ENCODE data around the gene MOB3B. TPM values are rescaled to one million over a fixed set of nuclear protein-coding genes. Genes with fewer than 3 reads are reported as not detected.

Gene MOB3B
- total RNA-seq, 1 experiment from 2014 or later: 0.03 TPM

DNA sequence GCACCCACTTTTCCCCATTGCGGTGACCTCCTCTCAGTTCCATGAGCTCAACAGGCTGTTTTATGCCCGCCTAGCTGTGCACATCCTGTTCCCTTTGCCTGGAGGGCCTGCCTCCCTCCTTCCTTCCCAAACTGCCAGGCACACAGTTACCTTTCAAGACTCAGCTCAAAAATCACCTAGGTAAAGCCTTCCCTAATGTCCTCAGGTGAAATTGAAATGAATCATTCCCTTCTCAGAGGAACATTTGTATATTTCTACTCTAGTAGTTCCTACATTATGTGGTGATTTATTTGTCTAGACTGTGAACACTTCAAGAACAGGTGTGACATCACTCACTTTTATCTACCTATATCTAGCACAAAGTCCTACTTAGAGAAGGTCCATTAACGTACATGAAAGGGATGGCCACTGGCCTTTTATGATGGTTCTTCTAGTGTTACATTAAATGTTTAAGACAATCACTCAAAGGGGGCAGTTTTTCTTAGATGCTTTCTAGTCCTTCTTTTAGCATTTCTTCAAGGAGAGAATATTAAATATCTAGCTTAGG lies 129.2 kb downstream of the MOB3B start:
- Histone ChIP-seq H3K27ac (ENCODE audit: low read length) (no peak overlapping the region), H3K4me1 (ENCODE audit: control insufficient read depth, insufficient read depth, low read length) (no peaks in the 10 kb centered on the region), H3K4me3 (ENCODE audit: low read depth in 2 of 2, low read length in 2 of 2) (no peak overlapping the region), H3K27me3 (ENCODE audit: control insufficient read depth, insufficient read depth, low read length) (no peaks in the 10 kb centered on the region), H3K36me3 (ENCODE audit: control insufficient read depth, insufficient read depth, low read length) (no peaks in the 10 kb centered on the region), H3K9me3 (ENCODE audit: control insufficient read depth, insufficient read depth, low read depth, low read length) (no peaks in the 10 kb centered on the region)
- ChIA-PET CTCF (no interaction called here), POLR2A (no interaction called here)
- TF ChIP-seq SIN3A (IDR thresholded peaks at IDR 0.05; ENCODE audit: borderline replicate concordance, insufficient read depth, low read depth, low read length): no peak
- in situ Hi-C loops (cut with HindIII; ENCODE audit: low pct_unique_long_range_greater_than_20kb, low sequenced_read_pairs): no loop called here
- ATAC-seq: no peak
- no TSS peak for BruUV-seq (replicated peaks)
- DNase-seq (ENCODE audit: low read depth, low spot score): no peak
- intact Hi-C loops (cut with micrococcal nuclease; ENCODE audit: unreplicated experiment): no loop called here

DNA sequence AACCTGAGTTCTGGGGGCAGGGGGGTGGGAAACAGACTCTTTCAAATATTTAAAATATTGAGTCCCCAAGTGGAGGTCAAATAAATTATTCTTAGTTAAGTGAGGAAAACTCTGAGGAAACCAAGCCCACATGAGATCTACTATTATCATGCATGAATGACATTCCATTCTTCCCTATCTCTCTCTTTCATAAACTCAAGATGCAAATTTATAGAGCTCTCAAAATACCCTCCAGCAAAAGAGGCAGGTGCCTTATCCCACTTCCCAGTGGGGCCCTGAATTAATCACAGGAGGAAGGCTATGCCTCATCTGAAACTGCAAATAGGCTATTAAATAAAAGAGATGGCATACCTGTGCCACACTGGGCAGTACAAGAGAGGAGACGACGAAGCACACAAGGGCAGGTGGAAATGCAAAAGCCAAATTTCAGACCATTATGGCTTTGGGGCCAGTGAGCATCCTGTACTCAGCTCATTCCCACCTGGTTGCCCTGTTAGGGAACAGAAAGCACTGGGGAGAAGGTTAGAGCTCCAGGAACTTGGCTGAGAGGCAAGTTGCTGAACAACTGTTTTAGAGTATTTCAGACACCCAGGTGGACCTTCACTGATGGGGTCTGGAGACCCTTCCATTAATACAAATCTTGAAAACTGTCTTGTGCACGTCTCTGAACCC lies 130.5 kb downstream of the MOB3B start:
- TF ChIP-seq, protein P1, sequence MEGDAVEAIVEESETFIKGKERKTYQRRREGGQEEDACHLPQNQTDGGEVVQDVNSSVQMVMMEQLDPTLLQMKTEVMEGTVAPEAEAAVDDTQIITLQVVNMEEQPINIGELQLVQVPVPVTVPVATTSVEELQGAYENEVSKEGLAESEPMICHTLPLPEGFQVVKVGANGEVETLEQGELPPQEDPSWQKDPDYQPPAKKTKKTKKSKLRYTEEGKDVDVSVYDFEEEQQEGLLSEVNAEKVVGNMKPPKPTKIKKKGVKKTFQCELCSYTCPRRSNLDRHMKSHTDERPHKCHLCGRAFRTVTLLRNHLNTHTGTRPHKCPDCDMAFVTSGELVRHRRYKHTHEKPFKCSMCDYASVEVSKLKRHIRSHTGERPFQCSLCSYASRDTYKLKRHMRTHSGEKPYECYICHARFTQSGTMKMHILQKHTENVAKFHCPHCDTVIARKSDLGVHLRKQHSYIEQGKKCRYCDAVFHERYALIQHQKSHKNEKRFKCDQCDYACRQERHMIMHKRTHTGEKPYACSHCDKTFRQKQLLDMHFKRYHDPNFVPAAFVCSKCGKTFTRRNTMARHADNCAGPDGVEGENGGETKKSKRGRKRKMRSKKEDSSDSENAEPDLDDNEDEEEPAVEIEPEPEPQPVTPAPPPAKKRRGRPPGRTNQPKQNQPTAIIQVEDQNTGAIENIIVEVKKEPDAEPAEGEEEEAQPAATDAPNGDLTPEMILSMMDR (IDR thresholded peaks at IDR 0.05): no peak
- TF ChIP-seq, protein P2, sequence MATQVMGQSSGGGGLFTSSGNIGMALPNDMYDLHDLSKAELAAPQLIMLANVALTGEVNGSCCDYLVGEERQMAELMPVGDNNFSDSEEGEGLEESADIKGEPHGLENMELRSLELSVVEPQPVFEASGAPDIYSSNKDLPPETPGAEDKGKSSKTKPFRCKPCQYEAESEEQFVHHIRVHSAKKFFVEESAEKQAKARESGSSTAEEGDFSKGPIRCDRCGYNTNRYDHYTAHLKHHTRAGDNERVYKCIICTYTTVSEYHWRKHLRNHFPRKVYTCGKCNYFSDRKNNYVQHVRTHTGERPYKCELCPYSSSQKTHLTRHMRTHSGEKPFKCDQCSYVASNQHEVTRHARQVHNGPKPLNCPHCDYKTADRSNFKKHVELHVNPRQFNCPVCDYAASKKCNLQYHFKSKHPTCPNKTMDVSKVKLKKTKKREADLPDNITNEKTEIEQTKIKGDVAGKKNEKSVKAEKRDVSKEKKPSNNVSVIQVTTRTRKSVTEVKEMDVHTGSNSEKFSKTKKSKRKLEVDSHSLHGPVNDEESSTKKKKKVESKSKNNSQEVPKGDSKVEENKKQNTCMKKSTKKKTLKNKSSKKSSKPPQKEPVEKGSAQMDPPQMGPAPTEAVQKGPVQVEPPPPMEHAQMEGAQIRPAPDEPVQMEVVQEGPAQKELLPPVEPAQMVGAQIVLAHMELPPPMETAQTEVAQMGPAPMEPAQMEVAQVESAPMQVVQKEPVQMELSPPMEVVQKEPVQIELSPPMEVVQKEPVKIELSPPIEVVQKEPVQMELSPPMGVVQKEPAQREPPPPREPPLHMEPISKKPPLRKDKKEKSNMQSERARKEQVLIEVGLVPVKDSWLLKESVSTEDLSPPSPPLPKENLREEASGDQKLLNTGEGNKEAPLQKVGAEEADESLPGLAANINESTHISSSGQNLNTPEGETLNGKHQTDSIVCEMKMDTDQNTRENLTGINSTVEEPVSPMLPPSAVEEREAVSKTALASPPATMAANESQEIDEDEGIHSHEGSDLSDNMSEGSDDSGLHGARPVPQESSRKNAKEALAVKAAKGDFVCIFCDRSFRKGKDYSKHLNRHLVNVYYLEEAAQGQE (IDR thresholded peaks at IDR 0.05; ENCODE audit: insufficient read depth in 1 of 2, low read depth in 2 of 2, low read length in 1 of 2): no peak
- TF ChIP-seq TCF7L2 (IDR thresholded peaks at IDR 0.05; ENCODE audit: low read depth, low read length): no peak
- no peak for TF ChIP-seq POLR2AphosphoS5 (IDR thresholded peaks at IDR 0.05; ENCODE audit: low read depth, low read length)
- no peak for TF ChIP-seq SIN3A (IDR thresholded peaks at IDR 0.05; ENCODE audit: borderline replicate concordance, insufficient read depth, low read depth, low read length)
- intact Hi-C loops (cut with micrococcal nuclease; ENCODE audit: unreplicated experiment): no loop called here
- H3K27ac ChIP-seq (ENCODE audit: low read length): no peak overlapping the region
- ChIA-PET CTCF (no interaction called here), POLR2A (no interaction called here)
- no peaks in the 10 kb centered on the region for H3K27me3 ChIP-seq (ENCODE audit: control insufficient read depth, insufficient read depth, low read length)
- no peak overlapping the region for H3K4me3 ChIP-seq (ENCODE audit: low read depth in 2 of 2, low read length in 2 of 2)
- H3K36me3 ChIP-seq (ENCODE audit: control insufficient read depth, insufficient read depth, low read length): no peaks in the 10 kb centered on the region
- H3K4me1 ChIP-seq (ENCODE audit: control insufficient read depth, insufficient read depth, low read length): no peaks in the 10 kb centered on the region
- BruUV-seq (replicated peaks): no TSS peak
- DNase-seq (ENCODE audit: low read depth, low spot score) (no peak), ATAC-seq (no peak)
- in situ Hi-C loops (cut with HindIII; ENCODE audit: low pct_unique_long_range_greater_than_20kb, low sequenced_read_pairs): no loop called here
- H3K9me3 ChIP-seq (ENCODE audit: control insufficient read depth, insufficient read depth, low read depth, low read length): no peaks in the 10 kb centered on the region

DNA sequence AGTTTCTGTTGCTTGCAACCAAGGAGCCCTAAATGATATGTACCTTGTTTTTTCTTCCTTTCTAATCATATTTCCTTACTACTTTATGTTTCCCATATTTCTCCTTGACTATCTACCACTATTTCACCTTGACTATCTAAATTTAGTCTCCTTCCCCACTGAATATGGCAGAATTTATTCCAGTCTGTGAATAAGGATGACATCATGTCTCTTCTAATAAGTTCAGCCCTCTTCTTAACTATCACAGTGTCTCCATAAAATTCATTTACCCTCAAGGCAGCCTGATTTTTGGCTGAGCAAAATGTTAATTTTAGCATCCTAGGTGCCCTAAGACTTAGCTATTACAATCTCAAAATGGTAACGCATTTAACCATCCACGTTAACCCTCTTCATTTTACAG lies 133.1 kb downstream of the MOB3B start:
- no peaks in the 10 kb centered on the region for H3K36me3 ChIP-seq (ENCODE audit: control insufficient read depth, insufficient read depth, low read length)
- no TSS peak for BruUV-seq (replicated peaks)
- ChIA-PET POLR2A (no interaction called here), CTCF (no interaction called here)
- no peak for ATAC-seq
- H3K4me1 ChIP-seq (ENCODE audit: control insufficient read depth, insufficient read depth, low read length): no peaks in the 10 kb centered on the region
- TF ChIP-seq TCF7L2 (IDR thresholded peaks at IDR 0.05; ENCODE audit: low read depth, low read length) (no peak), SIN3A (IDR thresholded peaks at IDR 0.05; ENCODE audit: borderline replicate concordance, insufficient read depth, low read depth, low read length) (no peak), POLR2AphosphoS5 (IDR thresholded peaks at IDR 0.05; ENCODE audit: low read depth, low read length) (no peak)
- TF ChIP-seq, protein P1 (IDR thresholded peaks at IDR 0.05): no peak
- TF ChIP-seq, protein P2 (IDR thresholded peaks at IDR 0.05; ENCODE audit: insufficient read depth in 1 of 2, low read depth in 2 of 2, low read length in 1 of 2): no peak
- H3K27ac ChIP-seq (ENCODE audit: low read length): no peak overlapping the region
- intact Hi-C loops (cut with micrococcal nuclease; ENCODE audit: unreplicated experiment): no loop called here
- no peak overlapping the region for H3K4me3 ChIP-seq (ENCODE audit: low read depth in 2 of 2, low read length in 2 of 2)
- no peaks in the 10 kb centered on the region for H3K27me3 ChIP-seq (ENCODE audit: control insufficient read depth, insufficient read depth, low read length)
- H3K9me3 ChIP-seq (ENCODE audit: control insufficient read depth, insufficient read depth, low read depth, low read length): no peaks in the 10 kb centered on the region
- DNase-seq (ENCODE audit: low read depth, low spot score): no peak
- in situ Hi-C loops (cut with HindIII; ENCODE audit: low pct_unique_long_range_greater_than_20kb, low sequenced_read_pairs): no loop called here

Data from Panc1 (cell line).